Stimulated activated CD4-positive, alpha-beta T cell treated with anti-CD3 and anti-CD28 coated beads, TNF-alpha, amount 100 ng/mL, for 1 hour (primary cell): ENCODE measurements around the gene TANGO6.

Source experiments
- DNase-seq, 3 donors: peaks; one replicate each; pipeline ENCODE4 v3.0.0-alpha.2; 2020; ENCODE audit warnings: low read depth in 3 of 3, low spot score in 1 of 3

TANGO6 gene

DNA sequence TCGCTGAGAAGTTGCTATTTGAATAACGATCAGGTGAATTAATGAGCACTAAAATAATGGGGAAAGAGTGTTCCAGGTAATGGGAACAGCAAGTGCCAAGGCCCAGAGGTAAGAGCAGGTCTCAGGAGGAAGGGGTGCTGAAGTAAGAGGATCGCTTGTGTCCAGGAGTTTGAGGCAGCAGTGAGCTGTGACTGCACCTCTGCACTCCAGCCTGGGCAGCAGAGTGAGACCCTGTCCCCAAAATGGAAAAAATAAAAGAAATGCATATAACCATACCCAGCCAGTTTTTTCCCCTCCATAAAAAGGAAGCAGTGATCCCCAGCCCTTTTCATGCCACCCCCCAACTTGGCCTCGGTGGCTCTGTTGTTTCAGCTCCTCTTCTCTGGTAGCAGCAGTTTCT lies 245.4 kb downstream of the TANGO6 start:
- DNase-seq = no peak

DNA sequence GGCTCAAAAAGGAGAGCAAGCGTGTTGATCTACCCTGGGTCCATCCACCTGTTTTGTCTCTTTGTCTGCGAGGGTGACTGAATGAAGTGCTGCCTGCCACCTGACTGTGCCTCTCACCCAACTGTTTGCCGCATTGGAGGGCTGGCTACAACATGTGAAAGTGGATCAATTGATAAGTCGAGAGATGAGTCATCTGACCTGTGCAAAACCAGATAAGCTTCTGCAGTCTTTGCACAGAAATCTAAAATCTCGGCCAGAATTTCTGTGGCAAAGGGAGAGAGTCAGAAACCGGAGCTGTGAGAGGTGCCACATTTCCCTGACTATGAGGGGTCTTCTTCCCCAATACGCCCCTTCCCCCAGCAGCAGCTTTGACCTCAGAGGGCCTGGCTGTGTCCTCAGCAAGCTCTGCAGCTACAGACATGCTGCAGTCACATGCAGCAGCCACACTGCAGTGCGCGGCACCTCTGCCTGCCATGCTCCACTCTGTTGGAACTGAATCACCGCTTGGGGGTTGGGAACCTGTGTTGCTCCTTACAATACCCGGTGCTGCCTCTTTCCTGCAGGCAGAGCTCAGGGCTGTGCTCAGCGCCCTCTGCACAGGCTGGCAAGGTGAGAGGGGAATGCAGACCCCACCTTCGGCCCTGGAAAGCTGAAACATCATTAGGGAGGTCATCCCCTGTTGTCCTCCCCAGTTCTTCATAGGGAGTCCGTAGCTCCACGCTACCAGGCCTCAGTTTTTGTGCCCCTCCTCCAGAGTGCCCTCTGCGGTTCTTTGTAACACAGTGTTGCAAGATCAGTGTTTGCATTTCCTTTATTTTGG lies 246.0 kb downstream of the TANGO6 start:
- DNase-seq = no peak

DNA sequence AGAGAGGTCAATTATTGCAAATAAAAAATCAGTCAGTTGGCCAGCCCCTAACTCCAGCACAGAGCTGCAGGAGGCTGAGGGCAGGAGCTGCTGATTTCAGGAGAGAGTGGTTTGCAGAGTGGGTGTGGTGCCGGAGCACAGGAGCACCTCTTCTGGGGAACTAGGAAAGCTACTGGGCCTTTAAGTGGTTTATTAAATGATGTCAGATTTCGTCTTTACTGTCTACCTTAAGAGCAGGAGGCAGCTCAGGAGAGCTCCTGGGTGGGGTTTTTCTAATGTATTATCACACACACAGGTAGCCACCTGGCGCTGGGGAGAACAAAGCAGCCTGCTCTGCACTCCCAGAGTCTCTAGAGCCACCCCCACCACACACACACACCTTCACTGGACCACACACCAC lies 250.6 kb downstream of the TANGO6 start:
- no peak for DNase-seq

DNA sequence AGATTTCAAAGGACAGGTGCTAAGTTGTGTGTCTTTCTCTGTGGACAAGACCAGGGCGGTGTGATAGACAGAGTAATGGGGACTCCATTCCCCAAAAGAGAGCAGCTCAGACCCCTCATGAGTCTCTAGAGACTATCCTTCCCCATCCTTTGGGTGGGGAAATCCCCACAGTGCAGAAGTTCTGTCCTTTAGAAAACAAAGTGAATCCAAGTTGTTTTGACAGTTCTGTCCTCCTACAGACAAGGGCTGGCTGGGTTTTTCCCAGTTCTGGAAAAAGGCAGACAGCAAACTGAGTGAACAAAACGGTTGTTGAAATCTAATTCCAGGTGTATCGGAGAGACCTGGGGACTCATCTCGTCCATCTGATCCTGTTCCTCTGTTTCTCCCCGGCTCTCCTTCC lies 251.2 kb downstream of the TANGO6 start:
- no peak for DNase-seq

DNA sequence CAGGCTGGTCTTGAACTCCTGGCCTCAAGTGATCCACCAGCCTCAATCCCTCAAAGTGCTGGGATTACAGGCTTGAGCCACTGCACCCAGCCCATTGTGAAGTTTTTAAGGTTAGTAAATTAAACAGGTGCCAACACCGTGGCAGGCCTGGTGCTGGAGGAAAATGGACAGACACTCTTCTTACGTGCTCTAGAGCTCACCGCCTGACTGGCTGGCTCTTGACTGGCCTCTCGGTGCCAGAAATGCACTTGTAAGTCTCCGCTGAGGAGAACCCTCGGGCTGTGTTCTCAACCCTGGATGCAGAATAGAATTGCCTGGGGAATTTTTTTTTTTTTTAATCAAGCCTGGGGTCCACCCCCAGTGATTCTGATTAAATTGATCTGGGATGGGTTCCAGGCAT lies 251.9 kb downstream of the TANGO6 start:
- DNase-seq = no peak

DNA sequence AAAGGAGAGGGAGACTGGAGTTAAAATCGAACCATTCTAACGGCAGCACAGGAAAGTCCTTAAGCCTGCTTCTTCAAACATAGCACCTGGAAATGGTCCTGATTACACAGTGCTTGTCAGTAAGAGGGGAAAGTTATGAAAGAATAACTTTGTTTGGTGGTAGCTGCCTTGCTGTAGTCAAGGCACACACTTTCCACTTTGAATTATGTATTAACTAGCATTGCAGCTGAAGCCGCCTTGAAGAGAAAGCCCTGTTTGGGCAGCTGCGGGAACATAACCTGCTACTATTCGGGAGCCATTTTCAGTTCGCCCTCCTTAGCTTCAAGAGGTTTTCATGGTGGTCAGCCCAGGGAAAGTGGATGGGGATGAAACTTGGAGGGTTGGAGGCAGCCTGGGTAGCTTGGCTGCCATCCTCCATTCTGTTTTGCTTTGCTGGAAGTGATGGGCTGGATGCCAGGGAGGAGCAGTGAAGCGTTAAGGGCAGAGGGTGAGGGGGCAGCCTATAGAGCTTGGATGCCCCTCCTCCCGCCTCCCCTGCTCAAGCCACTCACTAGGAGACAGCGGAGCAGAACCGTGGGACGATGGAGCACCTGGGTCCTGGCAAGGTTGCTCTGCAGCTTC lies 256.9 kb downstream of the TANGO6 start:
- no peak for DNase-seq

DNA sequence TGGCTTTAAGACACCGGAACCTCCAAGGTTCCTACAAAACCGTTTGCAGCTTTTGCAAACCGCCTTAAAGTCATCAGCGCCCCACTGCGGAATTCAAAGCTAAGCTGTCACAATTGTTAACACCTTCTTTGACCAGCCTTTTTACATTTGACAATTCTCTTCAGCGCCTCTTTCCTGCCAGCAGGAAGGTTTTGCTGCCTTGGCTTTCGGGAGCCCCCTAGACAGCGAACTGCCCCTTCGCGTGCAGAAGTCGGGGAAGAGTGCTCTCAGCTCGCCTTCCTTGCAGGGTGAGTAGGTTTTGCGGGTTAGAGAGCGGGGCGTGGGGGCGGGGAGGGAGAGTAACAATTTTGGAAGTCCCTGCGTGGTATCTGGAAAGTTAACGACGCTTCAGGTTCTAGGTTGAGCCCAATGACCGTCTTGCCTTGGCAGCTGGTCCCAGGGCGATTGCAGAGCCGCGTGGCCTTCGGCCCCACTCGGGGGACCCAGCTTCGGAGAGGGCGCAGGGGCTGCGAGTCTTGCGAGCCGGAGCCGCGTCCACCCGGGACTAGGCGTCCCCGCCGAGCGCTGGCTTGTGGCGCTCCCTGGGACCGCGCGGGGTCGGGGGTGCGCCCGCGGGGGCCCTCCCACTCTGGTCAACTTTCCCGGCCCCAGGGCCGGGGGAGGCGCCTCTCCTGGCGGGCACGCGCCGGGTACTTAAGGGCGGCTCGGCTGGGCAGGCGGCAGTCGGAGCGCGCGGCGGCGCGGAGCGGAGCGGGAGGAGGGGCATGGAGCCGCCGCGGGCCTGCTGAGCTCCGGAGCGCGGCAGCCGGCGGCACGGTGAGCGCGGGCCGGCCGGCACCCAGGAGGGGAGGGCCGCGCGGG lies 262.4 kb downstream of the TANGO6 start, which contains the start of gene HAS3:
Gene HAS3, plus strand, starts transcription at position 153 of the 861 bp plus-strand sequence. CDS start 3,743 bp downstream, outside the sequence.
- no peak for DNase-seq

DNA sequence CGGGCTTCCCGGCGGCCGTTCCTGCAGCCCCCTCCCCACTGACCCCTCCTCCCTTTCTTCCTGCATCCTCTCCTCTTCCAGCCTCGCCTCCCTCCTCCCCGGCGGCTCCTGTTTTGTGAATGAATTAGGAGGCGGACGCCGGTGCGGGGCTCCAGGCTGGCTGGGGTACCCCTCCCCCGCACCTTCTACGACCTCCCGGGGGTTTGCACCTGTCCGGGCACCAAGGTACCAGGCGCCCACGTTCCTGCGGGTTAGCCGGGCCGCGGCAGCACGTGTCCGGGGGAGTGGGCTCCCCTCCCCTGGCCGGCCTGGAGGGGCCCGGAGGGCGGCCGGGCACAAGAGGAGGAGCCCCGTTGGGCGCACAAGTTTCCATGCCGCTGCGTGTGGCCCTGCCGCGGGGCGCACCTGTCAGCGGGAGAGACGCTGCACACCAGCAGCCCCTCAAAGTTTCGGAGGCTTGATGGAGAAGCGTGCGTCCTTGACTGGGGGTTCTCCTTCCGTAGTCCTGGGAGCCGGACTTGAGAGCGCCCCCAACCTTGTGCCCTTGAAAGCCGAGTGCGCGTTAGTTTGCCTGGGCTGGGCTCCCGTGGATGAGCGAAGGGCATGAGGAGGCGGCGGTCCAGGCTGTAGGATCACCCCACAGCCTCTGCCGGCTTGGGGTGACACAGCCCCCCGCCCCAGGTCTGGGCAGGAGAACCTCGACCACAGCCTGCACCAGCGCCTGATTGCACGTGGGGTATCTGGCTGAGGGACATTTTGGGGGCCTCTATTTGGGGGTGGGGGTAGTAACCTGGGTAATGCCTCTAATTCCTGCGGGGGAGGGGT lies 263.4 kb downstream of the TANGO6 start:
- no peak for DNase-seq

DNA sequence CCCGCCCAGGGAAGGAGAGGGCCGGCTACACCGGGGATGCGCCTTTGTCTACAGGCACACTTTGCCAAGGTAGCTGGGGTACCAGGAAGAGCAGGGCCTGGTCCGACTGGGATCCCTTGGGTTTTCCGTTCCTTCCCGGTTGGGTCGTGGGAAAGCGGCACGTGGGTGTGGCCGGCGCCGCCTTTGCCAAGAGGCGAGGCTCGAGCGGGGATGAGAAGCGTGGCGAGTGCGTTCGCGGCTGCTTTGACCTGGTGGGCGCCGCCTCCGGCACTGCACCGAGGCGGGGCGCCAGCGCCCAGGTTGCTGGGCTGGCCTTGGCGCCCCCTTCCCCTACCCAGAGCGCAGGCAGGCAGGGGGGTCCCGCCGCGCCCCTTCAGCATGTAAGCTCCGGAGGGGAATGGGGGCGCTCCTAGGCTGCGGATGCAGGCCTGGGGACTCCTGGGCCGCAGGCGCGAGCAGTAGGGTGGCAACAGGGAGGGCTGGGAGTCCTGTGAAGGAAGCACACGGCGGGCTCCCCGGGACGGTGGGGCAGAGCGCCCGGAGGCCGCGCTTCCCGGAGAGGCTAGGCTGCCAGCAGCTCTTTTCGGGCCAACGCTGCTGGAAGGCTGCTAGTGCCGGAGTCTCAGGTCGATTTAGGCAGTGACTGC lies 264.1 kb downstream of the TANGO6 start:
- DNase-seq = no peak

DNA sequence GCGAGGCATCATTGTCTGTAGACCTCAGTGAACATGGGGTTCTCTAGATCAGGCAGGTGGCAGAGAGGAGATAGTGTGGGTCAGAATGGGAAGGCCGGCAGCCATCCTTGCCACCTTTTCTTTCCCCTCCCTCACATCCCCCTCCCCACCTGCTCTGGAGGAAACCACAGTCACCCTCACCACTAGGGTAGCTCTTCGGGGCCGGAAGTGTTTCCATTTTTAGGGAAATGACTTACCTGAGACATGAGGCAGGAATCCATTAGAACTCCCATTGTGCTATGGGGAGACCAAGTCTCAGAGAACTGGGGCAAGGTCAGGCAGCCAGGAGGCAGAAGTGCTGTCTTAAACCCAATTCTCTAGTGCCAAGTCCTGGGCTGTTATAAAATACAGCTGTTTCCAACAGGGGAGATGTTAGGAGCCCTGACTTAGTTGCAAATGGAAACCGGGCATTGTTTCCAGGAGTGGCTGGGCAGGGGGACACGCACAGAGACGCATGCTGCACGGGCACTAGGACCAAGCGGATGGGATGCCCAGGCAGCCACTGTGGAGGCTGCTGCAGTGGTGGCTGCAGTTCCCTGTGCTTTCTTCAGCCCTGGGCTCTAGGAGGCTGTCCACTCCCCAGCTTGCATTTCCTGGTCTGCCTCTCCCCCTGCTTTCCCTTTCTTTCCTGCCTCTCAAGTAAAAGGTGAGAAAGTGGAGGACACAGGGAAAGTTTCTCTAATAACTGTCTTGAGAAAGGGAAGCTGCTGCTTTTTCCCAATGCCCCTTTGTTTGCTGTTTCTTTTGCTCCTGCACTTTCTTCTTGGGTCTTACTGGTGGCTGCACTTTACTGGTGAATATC lies 265.0 kb downstream of the TANGO6 start:
- DNase-seq = no peak

DNA sequence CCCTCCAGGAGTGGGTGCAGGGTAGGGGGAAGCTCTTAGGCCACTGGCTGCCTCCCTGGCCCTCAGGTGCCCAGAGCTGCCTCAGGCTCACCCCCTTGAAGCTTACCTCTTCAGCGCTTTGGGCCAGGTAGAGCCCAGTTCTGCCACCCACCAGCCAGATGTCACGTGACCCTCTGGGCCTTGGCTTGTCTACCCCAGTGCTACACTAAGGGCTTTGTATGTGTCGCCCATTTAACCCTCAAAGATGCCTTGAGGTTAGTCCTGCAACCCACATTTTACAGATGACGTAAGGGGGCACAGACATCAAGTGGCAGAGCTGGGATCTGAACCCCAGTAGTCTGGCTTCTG lies 265.5 kb downstream of the TANGO6 start:
- DNase-seq = no peak

DNA sequence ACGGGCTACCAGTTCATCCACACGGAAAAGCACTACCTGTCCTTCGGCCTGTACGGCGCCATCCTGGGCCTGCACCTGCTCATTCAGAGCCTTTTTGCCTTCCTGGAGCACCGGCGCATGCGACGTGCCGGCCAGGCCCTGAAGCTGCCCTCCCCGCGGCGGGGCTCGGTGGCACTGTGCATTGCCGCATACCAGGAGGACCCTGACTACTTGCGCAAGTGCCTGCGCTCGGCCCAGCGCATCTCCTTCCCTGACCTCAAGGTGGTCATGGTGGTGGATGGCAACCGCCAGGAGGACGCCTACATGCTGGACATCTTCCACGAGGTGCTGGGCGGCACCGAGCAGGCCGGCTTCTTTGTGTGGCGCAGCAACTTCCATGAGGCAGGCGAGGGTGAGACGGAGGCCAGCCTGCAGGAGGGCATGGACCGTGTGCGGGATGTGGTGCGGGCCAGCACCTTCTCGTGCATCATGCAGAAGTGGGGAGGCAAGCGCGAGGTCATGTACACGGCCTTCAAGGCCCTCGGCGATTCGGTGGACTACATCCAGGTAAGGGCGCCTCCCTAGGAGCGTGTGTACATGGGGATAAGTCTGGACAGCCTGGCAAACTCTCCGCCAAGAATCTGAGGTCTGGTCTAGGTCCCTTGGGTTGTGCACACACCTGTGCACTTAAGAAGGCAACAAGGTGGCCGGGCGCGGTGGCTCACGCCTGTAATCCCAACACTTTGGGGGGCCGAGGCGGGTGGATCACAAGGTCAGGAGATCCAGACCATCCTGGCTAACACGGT lies 266.3 kb downstream of the TANGO6 start:
- no peak for DNase-seq

DNA sequence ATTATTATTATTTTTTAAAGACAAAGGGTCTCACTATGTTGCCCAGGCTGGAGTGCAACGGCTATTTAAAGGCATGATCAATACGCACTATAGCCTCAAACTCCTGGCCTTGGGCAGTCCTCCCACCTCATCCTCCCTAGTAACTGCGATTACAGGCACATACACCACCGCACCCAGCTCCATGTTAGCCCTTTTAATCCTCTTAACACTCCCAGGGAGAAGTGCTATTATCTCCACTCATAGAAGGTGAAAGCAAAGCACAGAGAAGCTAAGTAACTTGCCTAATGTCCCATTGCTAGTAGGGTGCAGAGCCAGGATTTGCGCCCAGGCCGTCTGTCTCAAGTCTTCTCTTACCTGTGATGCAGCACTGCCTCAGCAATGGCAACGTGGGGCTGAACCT lies 267.1 kb downstream of the TANGO6 start:
- DNase-seq = no peak

DNA sequence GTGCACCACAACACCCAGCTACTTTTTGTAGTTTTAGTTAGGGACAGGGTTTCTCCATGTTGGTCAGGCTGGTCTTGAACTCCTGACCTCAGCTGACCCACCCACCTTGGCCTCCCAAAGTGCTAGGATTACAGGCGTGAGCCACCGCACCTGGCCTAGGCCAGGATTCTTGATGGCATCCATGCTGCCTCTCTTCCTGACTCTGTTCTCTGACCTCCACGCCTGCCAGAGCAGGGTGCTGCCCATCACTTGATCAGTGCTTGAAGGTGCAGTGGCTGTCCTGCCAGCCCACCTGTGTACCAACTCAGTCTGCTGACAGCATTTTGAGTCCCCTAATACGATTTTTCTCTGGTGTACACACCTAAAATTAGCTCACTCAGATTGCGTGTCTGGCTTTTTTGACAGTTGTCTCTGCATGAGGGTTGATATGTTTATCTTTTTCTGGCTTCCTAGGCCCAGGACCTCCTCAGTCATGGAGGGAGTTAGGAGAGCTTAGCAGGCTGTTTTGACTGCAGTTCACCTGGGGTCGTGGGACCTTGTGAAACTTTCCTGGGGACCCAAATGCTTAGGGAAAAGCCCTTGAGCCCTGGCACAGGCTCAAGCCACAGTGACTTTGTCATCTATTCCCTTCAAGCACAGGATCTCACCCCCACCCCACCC lies 268.0 kb downstream of the TANGO6 start:
- no peak for DNase-seq

DNA sequence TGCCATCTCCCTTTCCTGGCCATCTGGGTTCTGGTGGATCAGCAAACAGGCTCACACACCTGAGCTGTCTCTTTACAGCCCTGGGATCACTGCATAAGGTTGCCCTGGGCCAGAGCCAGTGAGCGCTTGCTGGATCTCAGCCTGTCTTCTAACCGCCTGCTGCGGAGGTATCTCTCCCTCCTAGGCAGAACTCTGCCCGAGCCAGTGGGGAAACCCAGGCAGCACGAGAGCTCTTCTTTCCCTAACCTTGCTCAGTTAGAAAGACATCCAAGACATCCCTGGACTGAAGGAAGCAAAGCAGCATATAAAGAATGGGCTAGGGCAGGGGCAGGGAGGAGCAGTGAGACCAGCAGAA lies 268.5 kb downstream of the TANGO6 start:
- no peak for DNase-seq

DNA sequence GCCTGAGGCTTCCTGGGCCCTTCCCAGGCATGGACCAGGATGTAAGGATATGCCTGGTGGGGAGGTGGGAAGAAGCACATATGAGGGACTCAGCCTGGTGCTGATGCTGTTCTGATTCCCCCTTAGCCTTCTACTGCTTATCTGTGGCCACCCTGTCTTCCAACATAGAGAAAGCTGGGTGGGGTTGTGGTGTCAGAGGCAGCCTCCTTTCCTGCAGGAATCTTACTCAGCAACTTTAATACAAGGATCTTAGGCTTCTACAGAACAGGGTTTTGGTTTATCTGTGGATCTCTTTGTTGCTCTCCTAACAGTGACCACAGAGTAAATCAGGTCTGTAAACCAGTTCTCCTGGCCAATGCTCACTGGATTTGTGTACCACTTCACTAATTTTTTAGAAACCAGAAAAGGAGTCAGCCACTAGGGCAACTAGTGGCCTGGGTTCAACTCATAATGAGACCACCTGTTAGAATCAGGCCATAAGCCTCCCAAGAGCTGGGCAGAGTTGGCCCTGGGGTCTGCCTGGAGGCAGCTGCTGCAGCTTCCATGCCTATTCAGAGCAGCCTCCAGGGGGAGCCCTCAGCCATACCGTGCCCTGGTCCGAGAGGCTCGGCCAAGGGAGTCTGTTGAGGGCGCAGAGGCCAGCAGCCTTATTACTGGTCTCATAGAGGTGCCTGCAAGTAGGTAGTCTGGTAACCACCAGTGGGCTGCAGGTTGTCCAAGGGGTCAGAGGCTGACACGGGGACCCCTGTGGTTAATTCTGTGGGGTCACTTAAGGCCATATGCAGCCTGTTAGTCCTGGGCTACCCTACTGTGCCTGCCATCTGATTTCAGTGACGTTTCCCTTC lies 269.2 kb downstream of the TANGO6 start:
- DNase-seq = no peak

DNA sequence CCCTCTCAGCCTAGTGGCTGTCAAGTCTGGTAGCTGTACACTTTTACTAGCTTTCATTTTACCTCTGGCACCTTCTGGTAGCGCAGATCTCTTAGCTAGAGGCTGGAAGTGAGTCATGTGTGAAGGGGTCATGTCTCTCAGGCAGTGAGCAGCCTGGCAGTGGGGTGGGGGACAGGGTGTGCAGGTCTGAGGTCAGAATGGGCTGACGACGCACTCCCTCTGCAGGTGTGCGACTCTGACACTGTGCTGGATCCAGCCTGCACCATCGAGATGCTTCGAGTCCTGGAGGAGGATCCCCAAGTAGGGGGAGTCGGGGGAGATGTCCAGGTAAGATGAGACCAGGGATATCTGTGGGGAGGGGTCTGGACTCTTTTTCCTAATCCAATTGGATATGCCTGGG lies 269.9 kb downstream of the TANGO6 start:
- DNase-seq = no peak
